AML-193 (cell line): ENCODE data around the gene ACAN.

ENCODE experiments used
- DNase-seq, 2 experiments: peaks; one replicate each; lab custom pipeline; 2025; lab: John Stamatoyannopoulos, UW

The ACAN gene

GRCh38 chr15:88802250-88802990 is 816 bp upstream of the ACAN start:
- DNase-seq: no peak

GRCh38 chr15:88802991-88803240 is 320 bp upstream of the ACAN start:
- DNase-seq: no peak

- DNase-seq: no peak
Measured at GRCh38 chr15:88803920-88804247, 648 bp downstream of the ACAN start.

GRCh38 chr15:88804257-88804656 is 1.0 kb downstream of the ACAN start:
- no peak for DNase-seq

GRCh38 chr15:88805031-88805780 is 2.0 kb downstream of the ACAN start:
- DNase-seq: no peak

GRCh38 chr15:88810446-88810845 is 7.2 kb downstream of the ACAN start:
- no peak for DNase-seq

- DNase-seq: no peak
Measured at GRCh38 chr15:88812133-88812532, 8.9 kb downstream of the ACAN start.

GRCh38 chr15:88813960-88814359 is 10.7 kb downstream of the ACAN start:
- no peak for DNase-seq

GRCh38 chr15:88814393-88814792 is 11.2 kb downstream of the ACAN start:
- no peak for DNase-seq

GRCh38 chr15:88818920-88819319 is 15.7 kb downstream of the ACAN start:
- DNase-seq: no peak

- DNase-seq: no peak
Measured at GRCh38 chr15:88821993-88822392, 18.8 kb downstream of the ACAN start.

- no peak for DNase-seq
Measured at GRCh38 chr15:88828791-88829190, 25.6 kb downstream of the ACAN start.

- no peak for DNase-seq
Measured at GRCh38 chr15:88830016-88830415, 26.8 kb downstream of the ACAN start.

GRCh38 chr15:88832820-88833730 is 29.8 kb downstream of the ACAN start:
- DNase-seq: no peak

GRCh38 chr15:88833731-88834100 is 30.5 kb downstream of the ACAN start:
- no peak for DNase-seq

- peak in 1 of 2 experiments; percentile 7 for DNase-seq
Measured at GRCh38 chr15:88834211-88834812, 31.1 kb downstream of the ACAN start.

- no peak for DNase-seq
Measured at GRCh38 chr15:88835119-88835518, 31.9 kb downstream of the ACAN start.

- no peak for DNase-seq
Measured at GRCh38 chr15:88835646-88836045, 32.4 kb downstream of the ACAN start.

GRCh38 chr15:88838667-88839066 is 35.4 kb downstream of the ACAN start:
- no peak for DNase-seq

GRCh38 chr15:88839146-88839545 is 35.9 kb downstream of the ACAN start:
- DNase-seq: no peak

- no peak for DNase-seq
Measured at GRCh38 chr15:88839961-88840360, 36.7 kb downstream of the ACAN start.

- DNase-seq: no peak
Measured at GRCh38 chr15:88841236-88841635, 38.0 kb downstream of the ACAN start.

- no peak for DNase-seq
Measured at GRCh38 chr15:88842156-88842555, 38.9 kb downstream of the ACAN start.
